SHP77 (cell line): ENCODE measurements around the gene CHST5.
A peak's percentile ranks its signal among the peaks of the same experiment; 100 is the strongest.
"Not testable (repeated sequence)": the region's sequence is repeated elsewhere in the genome, so short reads cannot be mapped to it uniquely, and the experiment has no call there.

ENCODE experiments used
- DNase-seq, 2 experiments: peaks; one replicate each; lab custom pipeline; 2025; lab: John Stamatoyannopoulos, UW

Gene CHST5

GRCh38 chr16:75550211-75550662 is 14.3 kb upstream of the CHST5 start:
- peak; percentile 7 to 17 for DNase-seq

- DNase-seq, result not testable (repeated sequence)
Observed at GRCh38 chr16:75548456-75548855, 12.5 kb upstream of the CHST5 start.

- DNase-seq, result no peak
Observed at GRCh38 chr16:75546293-75546692, 10.4 kb upstream of the CHST5 start.

GRCh38 chr16:75545879-75546278 is 10.0 kb upstream of the CHST5 start:
- DNase-seq, result not testable (repeated sequence)

DNA sequence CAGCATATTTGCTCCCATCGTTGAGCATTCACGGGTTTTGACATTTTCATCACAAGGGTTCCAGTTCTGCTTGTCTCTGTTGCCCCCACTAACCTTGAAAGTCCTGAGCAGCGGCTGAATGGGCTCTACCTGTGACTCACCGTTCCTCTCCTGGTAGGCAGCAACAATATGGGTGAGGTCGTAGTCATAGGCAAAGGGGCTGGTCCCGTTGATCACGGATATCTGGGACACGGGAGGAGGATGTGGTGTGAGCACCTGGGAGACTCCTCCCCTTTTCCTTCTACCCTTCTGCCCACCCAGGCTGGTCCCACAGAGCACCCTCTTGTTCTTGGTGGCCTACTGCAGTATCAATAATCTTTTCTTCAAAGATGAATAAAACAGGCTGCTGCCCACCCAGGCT is 6.6 kb upstream of the CHST5 start:
- DNase-seq, result not testable (repeated sequence)

DNA sequence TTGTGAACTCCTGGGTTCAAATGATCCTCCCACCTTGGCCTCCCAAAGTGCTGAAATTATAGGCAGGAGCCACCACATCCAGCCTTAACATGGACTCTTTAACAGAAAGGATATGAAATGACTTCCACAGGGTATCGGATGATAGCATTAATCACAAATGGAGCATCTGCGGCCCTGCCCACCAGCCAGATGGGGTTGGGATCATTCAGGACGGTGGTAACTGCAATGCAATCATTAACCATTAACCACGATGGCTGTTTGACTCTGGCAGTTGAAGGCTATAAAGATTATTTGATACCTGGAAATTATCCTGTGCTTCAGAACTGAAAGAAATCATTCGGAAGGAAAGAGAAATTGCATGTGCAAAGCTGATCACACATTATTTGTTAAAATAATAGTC is 5.3 kb upstream of the CHST5 start:
- DNase-seq, result no peak

DNA sequence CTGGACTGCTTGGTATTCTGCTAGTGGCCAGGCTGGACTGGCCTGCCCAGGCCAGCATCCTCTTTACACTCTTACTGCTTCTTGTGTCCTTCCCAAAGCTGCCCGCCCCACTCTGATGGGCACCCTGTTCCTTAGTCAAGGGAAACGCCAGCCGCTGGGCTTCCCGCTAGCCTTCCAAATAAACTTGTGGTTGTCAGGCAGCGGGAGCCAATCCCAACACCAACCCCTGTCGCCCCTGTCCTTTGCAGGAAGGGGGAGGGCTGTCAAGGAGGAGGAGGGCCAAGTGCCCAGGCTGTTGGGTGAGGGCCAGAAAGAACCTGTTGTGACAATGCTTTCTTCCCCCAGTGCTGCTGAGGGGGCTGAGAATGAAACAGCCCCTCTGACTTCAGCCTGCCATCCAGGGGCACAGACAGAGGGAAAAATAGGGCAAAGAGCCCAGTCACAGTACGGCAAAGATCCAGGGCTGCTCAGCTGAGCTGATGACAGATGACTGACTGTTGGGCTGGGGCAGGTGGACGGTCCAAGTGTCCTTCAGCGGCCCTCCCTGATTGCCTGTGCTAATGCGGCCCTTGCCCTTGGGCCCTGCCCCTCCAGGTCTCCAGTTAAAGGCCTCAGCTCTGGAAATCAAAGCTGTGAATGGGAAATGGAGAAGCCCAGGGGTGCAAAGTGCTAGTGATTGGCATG is 3.1 kb upstream of the CHST5 start:
- not testable (repeated sequence) for DNase-seq

GRCh38 chr16:75537776-75538175 is 1.9 kb upstream of the CHST5 start:
- DNase-seq, result no peak

DNA sequence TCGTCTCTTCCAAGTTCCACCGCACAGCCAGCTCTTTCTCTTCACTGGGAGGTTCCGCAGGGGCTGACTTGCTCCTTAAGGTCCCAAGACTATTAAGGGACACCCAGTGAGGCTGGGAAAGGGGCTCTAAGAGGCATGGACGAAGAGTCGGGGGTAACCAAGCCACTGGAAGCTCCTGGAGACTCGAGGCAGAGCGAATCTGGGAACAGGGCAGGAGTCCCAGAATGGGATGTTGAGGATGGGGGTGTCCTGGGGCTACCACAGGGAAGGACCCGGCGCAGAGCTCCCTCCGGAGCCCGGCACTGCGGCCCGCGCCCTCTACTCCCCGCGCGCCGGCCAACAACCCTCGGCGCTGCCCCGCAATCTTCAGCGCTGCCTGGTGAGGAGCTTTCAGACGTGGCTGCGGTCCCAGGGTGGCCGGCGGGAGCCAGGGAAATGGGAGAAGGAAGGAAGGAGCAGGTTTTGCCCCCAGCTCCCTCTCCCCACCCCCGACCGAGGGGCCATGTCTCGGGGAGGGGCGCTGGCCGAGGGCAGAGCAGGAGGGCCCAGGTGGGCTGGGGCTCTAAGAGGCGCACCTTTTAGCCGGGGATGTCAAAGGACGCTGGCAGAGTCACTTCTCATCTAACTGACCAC is 581 bp downstream of the CHST5 start:
- no peak for DNase-seq

DNA sequence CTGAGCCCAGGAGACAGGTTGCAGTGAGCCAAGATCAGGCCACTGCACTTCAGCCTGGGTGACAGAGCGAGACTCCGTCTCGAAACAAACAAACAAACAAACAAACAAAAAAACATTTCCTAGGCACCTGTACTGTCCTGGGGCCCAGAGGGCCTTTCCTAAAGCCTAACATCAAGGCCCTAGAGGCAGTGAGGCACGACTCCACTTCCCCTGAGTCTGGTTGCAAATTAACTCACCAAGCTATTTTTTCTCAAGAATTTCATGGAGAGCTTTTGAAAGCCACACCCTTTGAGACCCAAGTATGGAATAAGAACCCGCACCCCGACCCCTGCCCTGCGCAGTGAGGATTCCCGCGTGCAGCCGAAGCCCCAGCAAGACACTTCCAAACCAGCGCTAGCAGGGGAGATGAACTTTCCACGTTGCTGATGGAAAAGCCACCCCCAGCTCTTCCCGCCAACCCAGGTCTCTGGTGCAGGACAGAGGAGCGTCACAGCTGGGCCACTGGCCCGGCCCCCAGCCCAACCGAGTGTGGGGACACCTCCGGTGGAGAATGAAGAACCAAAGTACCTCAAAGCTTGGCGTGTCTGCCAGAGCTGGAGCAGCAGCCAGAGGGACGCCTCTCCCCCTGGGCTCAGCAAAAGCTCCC is 1.2 kb downstream of the CHST5 start:
- DNase-seq, result no peak

- no peak for DNase-seq
Observed at GRCh38 chr16:75532791-75533190, 3.1 kb downstream of the CHST5 start.

DNA sequence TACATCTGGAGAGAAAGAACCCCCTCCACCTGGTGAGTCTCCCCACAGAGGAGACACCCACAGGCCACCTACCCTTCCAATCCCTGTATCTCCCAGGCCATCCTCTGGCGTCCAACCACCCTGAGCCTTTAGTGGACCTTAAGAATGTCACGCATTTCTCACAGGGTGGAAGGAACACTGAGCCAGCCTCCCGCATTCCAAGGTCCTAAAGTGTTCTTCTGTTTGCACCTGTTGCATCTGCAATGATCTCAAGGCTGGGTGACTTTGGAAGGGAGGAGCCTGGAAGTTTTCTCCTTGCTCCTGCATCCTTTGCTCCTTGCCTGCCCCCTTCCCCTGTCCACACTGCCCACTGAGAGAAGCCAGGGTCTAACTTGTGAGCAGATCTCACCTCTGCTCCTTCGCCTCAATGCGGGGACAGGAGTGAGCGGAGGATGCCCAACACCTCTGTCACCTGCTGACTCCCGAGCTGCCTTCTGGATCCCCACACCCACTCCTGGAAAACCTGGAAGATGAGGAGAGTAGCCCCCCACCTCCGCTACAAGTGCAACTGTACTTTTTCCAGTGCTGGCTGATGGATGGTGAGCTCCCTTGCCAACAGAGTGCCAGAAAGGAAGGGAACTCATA is 3.7 kb downstream of the CHST5 start:
- DNase-seq, result no peak

DNA sequence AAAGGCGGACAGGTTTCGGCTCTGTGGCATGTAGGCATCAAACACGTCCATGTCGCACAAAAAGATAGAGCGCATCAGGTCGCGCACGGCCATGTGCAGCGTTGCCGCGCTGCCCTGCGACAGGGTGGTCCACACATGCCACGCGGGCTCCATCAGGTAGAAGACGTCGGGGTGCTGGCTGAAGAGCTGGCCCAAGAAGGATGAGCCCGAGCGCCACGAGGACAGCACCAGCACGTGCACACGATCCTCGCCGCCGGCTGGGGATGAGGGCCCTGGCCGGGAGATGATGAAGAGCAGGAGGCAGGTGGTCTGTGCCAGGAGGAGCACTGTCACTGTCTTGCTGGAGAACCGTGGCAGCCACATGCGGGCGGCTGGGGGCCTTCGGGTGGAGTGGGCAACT is 5.9 kb downstream of the CHST5 start:
- no peak for DNase-seq

GRCh38 chr16:75529056-75529905 is 6.6 kb downstream of the CHST5 start:
- no peak for DNase-seq

- no peak for DNase-seq
Observed at GRCh38 chr16:75527825-75528299, 8.0 kb downstream of the CHST5 start.

GRCh38 chr16:75526032-75526790 is 9.7 kb downstream of the CHST5 start:
- no peak for DNase-seq

GRCh38 chr16:75519175-75519574 is 16.7 kb downstream of the CHST5 start:
- DNase-seq, result no peak

DNA sequence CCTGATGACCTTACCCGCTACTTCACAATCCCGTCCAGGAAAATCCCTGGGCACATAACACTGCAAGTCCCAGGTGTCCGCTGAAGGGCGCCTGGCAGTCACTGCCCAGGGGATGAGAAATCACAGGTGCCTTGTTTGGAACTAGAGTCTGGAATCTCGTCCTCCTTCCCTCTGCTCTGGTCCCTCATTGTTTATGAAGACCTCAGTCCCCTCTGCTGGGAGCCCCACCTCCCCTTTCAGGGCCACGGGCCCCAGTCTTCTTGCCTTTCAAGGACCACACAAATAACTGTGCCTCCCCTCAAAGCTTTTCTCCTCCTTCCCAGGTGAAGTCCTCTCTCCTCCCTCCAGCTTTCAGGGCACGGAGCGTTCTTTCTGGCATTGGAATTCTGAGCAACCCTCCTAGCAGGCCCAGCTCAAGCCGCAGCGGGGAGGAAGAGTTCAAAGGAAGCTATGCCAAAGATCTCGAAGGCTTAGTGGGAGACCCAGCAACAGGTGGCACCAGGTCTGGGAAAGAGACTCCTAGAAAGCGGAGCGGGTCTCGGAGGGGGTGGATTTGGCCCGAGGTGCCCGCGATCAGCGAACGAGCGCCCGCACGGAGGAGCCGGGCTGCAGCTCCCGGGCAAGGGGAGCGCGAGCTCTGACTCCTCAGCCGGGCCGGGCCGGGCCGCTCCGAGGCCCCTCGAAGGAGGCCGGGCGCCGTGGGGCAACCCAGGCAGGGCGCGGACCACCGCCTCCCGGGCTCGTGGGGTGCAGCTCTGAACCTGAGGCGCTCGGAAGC is 19.5 kb downstream of the CHST5 start:
- peak in 1 of 2 experiments; percentile 16 for DNase-seq

DNA sequence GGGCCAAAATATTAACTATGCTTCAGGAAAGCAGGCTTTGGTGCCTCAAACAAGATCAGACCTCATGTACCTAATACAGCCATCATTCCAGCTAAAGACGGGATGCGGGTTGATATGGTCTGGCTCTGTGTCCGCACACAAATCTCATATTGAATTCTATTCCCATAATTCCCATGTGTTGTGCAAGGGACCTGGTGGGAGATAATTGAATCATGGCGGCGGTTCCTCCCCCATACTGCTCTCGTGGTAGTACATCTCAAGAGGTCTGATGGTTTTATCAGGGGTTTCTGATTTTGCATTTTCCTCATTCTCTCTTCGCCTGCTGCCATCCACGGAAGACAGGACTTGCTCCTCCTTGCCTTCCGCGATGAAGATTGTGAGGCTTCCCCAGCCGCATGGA is 21.6 kb downstream of the CHST5 start:
- no peak for DNase-seq

- DNase-seq, result no peak
Observed at GRCh38 chr16:75506574-75506973, 29.3 kb downstream of the CHST5 start.
